Adipose tissue (tissue), 3 donors: Measurements from ENCODE around the gene PEX5L. TPM values are rescaled to one million over a fixed set of nuclear protein-coding genes. Genes with fewer than 3 reads are reported as not detected.

ENCODE experiments used
- H3K27ac ChIP-seq: one replicate; pipeline ENCODE4 v1.5.1; 2013; ENCODE audit warnings: low read depth, low read length
- WGBS, 3 donors: extraction: QIAGEN DNeasy Blood & Tissue Kit; methylation state at CpG; one replicate each; pipeline ENCODE4 v1.1.7; 2013; 5-methylcytosine and 5-hydroxymethylcytosine counted together
- polyA plus RNA-seq, 3 donors: library from polyadenylated mRNA; stranded (reverse); fragments of 200-250 nt; gene quantifications; one replicate each; pipeline ENCODE4 v1.2.3, GENCODE V29; 2013
- donor health status: healthy with polysubstance abuse.
- donor health status: Bipolar disorder and iron deficiency.
- donor health status: healthy.

The PEX5L gene
- polyA plus RNA-seq, 3 donors: 0.19 to 2.3 TPM; not detected in 1

GRCh38 chr3:179961703-179962078, 75.0 kb downstream of the PEX5L start:
- no peak overlapping the region for H3K27ac ChIP-seq
- 66 to 77% (median 67%) methylated on average over 5 of the region's 5 CpGs for WGBS, 3 donors

- 63 to 82% (median 63%) methylated on average over 6 of the region's 6 CpGs for WGBS, 3 donors
- H3K27ac ChIP-seq: no peak overlapping the region
Measured at GRCh38 chr3:179961071-179961702, 75.5 kb downstream of the PEX5L start.

DNA sequence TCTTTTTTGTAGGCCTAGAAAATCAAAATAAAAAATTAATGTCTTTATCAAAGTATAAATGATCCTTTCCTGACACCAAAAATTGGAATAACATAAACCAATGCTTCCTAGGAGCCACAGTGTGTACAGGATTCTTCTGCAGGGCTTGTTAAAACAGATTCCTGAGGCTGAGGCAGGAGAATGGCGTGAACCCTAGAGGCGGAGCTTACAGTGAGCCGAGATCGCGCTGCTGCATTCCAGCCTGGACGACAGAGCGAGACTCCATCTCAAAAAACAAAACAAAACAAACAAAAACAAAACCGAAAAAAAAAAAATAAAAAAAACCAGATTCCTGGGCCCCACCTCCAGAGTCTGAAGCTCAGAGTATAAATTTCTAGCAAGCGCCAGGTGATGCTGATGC, 78.0 kb downstream of the PEX5L start:
- 83 to 93% (median 86%) methylated on average over 9 of the region's 9 CpGs for WGBS, 3 donors
- H3K27ac ChIP-seq: no peak overlapping the region

DNA sequence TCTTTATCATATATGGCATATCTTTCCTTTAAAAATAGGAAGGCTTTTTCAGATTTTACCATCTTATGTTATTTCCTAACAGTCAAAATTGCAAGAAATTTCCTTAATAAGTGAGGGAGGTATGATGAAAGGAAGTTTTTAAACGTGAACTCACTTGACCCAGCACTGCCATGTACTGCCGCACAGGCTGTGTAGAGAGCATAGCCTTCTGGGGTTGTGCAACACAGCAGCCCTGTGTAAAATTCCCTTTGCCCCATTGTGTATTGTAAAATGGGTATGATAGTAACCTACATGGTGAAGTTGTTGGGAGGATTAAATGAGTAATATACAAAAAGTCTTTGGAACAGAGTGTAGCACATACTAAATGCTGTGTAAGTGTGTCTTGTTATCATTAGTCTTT, 78.6 kb downstream of the PEX5L start:
- H3K27ac ChIP-seq: no peak overlapping the region
- WGBS, 3 donors: 42 to 85% (median 52%) methylated on average over 2 of the region's 2 CpGs

GRCh38 chr3:179957264-179957845, 79.4 kb downstream of the PEX5L start:
- 30 to 74% (median 45%) methylated on average over 2 of the region's 2 CpGs for WGBS, 3 donors
- no peak overlapping the region for H3K27ac ChIP-seq

DNA sequence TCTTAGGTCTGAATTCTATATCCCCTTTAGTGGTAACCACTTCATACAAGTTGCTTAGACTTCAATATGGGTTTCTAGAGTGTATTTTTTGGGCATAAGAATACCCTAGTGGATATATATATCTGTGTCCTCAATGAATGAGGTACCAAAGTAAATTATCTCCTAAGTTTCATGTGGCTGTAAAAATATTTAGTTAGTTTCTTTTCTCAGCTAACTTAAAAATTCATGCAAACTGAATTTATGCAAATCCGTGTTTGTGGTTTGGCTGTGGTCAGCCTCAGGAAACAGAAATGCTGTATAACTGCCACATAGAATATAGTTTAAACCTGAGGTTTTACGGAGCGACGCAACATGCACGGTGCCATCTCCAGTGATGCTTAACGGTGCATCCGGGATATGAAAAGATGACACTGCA, 80.3 kb downstream of the PEX5L start:
- H3K27ac ChIP-seq: no peak overlapping the region
- 42 to 82% (median 62%) methylated on average over 7 of the region's 7 CpGs for WGBS, 3 donors

DNA sequence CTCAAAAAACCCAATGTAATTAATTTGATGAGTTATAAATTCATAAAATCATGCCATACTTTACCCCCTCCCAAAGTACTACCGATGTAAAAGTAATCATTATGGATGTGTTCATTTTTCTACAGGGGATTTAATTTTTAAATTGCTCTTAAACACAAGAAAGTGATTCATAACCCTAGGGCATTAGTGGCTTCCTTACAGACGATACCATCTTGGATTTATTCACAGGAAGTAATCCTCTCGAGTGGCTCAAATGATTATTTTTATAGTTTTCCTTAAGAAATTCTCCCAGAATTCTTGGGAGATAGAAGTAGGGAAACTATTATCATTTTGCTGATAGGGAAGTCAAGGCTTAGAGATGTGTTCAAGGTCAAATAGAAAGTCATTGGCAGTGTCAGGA, 80.9 kb downstream of the PEX5L start:
- no peak overlapping the region for H3K27ac ChIP-seq
- WGBS, 3 donors: 33 to 54% (median 42%) methylated on average over 3 of the region's 3 CpGs

DNA sequence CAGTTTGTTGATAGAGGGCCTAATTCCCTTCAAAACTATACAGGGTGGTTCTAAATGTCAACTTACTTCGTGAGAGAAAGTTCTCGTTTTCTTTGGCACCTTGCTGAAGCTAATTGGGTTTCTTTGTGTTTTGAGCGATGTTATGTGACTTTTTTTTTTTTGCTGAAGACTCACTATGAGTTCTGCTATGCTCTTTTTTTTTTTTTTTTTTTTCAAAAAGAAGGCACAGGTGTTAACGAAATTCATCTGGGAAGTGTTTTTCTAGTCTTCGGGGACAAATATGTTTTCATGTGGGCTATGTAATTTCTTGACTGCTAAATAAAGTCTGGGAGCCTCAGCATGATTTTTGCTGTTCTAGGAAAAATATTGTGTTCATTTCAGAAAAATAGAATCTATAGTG, 81.5 kb downstream of the PEX5L start:
- no peak overlapping the region for H3K27ac ChIP-seq
- 87 to 90% (median 88%) methylated on average over 5 of the region's 5 CpGs for WGBS, 3 donors

DNA sequence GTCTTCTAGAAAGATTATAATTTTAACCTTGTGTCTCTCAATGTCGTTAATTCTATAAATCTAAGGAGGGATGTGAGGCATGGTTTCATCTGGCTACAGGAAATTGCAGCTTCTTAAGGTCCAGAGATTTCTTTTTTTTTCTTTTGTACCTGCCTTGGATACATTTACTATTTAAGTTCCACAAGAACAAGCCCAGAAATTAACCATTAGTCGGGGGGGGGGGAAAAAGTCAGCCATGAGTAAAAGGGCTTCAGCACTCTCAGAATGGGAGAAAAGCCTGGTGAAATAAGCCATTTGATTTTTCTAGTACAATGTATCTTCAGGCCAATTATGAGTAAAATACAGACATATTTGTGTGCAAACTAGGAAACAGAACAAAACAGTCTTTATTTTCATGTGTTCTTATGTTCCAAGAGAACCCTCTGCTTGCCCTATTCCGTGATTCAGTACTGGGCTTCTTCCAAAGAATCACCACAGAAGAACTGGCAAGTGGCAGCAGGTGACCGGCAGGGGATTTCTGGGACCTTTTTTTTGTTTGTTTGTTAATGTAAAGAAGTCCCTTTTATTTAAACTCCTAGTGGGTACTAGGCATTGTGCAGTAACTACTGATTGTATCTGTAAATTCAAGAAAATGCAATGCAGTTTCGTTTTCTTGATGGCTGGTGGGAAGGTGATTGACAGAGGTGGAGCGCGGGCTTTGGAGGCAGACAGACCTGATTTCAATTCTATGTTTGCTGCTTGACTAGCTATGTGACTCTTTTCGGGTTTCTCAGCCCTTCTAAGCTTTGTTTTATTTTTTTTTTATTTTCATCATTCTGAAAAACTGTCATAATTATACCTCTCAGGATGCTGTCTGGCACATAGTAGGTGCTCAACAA, 82.5 kb downstream of the PEX5L start:
- 70 to 76% (median 70%) methylated on average over 8 of the region's 8 CpGs for WGBS, 3 donors
- H3K27ac ChIP-seq: no peak overlapping the region

- 62 to 88% (median 66%) methylated on average over 5 of the region's 5 CpGs for WGBS, 3 donors
Measured at GRCh38 chr3:179950840-179951239, 85.9 kb downstream of the PEX5L start.

GRCh38 chr3:179949869-179950268, 86.9 kb downstream of the PEX5L start:
- 80 to 90% (median 86%) methylated on average over 2 of the region's 2 CpGs for WGBS, 3 donors
- H3K27ac ChIP-seq: no peak overlapping the region

More at GRCh38 chr3:179950840-179951239, 85.9 kb downstream of the PEX5L start:
- no peak overlapping the region for H3K27ac ChIP-seq

GRCh38 chr3:179949412-179949811, 87.3 kb downstream of the PEX5L start:
- no peak overlapping the region for H3K27ac ChIP-seq
- WGBS, 3 donors: 27 to 39% (median 36%) methylated on average over 1 of the region's 1 CpG

DNA sequence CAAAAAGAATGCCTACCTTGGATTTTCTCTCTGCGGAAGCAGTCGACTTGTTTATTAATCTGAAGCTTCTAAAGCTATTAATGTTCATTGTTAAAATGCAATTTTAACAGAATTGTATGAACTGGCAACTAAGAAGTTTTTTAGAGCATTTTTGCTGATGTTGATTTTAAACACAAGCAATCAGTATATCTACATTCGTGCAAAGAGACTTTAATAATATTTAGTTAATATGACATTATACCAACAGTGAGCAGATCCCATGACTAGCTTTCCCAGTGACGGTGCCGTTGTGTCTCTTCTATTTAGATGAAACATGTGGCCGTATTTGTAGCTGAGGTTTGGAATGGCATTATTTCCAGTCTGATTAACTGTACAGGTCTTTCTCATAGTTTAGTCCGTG, 88.0 kb downstream of the PEX5L start:
- WGBS, 3 donors: 67 to 75% (median 72%) methylated on average over 7 of the region's 7 CpGs
- no peak overlapping the region for H3K27ac ChIP-seq

GRCh38 chr3:179945569-179945968, 91.2 kb downstream of the PEX5L start:
- 76 to 84% (median 76%) methylated on average over 7 of the region's 7 CpGs for WGBS, 3 donors
- H3K27ac ChIP-seq: no peak overlapping the region

GRCh38 chr3:179943117-179943880, 93.4 kb downstream of the PEX5L start:
- WGBS, 3 donors: 61 to 80% (median 71%) methylated on average over 6 of the region's 6 CpGs

DNA sequence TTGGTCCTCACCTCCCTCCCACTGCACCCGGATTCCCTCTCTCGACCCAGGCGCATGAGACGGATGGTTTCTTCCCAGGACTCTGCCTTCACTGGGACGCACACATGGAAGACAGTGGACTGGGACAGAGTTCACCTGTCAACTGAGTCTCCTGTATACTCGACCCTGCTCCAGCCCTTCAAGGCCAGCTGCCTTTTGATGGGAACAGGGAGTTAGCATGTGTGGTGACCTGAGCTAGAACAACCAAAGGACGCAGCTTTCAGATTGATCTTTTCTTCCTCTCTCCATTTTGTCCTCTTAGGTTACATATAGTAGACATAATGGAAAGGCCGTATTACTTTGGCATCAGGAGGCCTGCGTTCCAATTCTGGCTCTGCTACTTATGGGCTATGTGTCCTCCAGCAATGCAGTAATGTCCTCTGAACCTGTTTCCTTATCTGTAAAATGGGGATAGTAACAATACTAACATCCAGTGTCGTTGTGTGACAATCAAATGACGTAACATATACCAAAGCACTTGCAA, 94.1 kb downstream of the PEX5L start:
- H3K27ac ChIP-seq: no peak overlapping the region
- 46 to 57% (median 47%) methylated on average over 11 of the region's 11 CpGs for WGBS, 3 donors

More at GRCh38 chr3:179943117-179943880, 93.4 kb downstream of the PEX5L start:
- no peak overlapping the region for H3K27ac ChIP-seq

GRCh38 chr3:179935710-179936109, 101.0 kb downstream of the PEX5L start:
- no peak overlapping the region for H3K27ac ChIP-seq
- 53 to 76% (median 64%) methylated on average over 2 of the region's 2 CpGs for WGBS, 3 donors

GRCh38 chr3:179933914-179934313, 102.8 kb downstream of the PEX5L start:
- 81 to 91% (median 85%) methylated on average over 4 of the region's 4 CpGs for WGBS, 3 donors
- H3K27ac ChIP-seq: no peak overlapping the region
